ENCODE data around the gene C1QTNF6.
"Not testable (repeated sequence)": the region's sequence is repeated elsewhere in the genome, so short reads cannot be mapped to it uniquely, and the experiment has no call there.

Gene C1QTNF6

GRCh38 chr22:37187891-37188761, at the start of gene C1QTNF6:
Gene C1QTNF6 (minus strand): TSS chr22:37188247. CDS start chr22:37188213, 34 bp downstream.
- peak; percentile 66 for DNase-seq (ENCODE audit: low read depth, low spot score)
- H3K9me3 ChIP-seq (ENCODE audit: insufficient read depth, low read length) = peaks cover 7% of the 10 kb centered on the region; the same call in 1 of the 2 replicates
- H3K36me3 ChIP-seq (ENCODE audit: insufficient read depth, insufficient read length, low read length) = peaks cover 8% of the 10 kb centered on the region
- TF ChIP-seq ZNF274 (IDR thresholded peaks at IDR 0.05; ENCODE audit: low read depth, low read length) (no peak), YY1 (IDR thresholded peaks at IDR 0.05; ENCODE audit: insufficient read depth, insufficient read length) (no peak), SUZ12 (IDR thresholded peaks at IDR 0.05; ENCODE audit: extremely low read depth, insufficient read depth, insufficient read length) (no peak)
- H3K4me3 ChIP-seq (ENCODE audit: insufficient read length, low read depth) = peak within 1 kb of the TSS; percentile 62
- H3K27me3 ChIP-seq (ENCODE audit: insufficient read depth, insufficient read length) = no peaks in the 10 kb centered on the region
- peak within 1 kb of the TSS; percentile 78 for H3K9ac ChIP-seq (ENCODE audit: insufficient read length, low read depth)
- peaks cover 6% of the 10 kb centered on the region for H3K4me1 ChIP-seq (ENCODE audit: insufficient read depth, insufficient read length)

DNA sequence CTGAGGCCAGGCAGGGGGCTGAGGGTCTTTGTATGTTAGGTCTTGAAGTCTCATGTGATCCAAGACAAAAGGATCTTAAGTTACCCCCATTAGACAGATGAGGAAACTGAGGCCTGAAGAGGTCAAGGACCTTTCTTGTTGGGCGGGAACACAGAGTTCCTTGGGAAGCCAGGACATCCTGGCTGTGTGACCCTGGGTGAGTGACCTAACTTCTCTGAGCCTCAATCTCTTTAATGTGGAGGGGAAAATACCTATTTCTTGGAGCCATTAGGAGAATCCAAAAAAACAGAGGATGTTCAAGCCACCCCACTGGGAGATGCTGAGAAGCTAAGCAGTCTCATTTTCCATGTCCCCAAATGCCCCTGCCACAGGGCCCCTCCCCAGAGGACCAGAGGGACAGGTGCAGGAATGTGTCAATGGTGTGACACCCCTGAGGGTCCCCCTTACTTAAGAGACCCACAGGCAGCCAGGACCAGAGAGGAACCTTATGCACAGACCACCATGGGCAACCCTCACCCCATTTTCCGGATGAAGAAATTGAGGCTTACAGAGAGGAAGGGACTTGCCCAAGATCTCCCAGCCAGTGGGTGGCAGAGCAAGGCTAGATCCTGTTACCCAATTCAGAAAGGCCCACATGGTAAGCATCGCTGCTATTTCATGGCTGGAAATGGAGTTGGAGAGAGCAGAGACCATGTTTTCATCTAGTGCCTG, 48.0 kb upstream of the C1QTNF6 start:
- Histone ChIP-seq H3K9me3 (ENCODE audit: insufficient read depth, low read length) (no peaks in the 10 kb centered on the region), H3K27me3 (ENCODE audit: insufficient read depth, insufficient read length) (no peaks in the 10 kb centered on the region), H3K4me3 (ENCODE audit: insufficient read length, low read depth) (no peak overlapping the region), H3K36me3 (ENCODE audit: insufficient read depth, insufficient read length, low read length) (peaks cover 1% of the 10 kb centered on the region), H3K4me1 (ENCODE audit: insufficient read depth, insufficient read length) (peaks cover 4% of the 10 kb centered on the region), H3K9ac (ENCODE audit: insufficient read length, low read depth) (no peak overlapping the region)
- no peak for DNase-seq (ENCODE audit: low read depth, low spot score)
- TF ChIP-seq SUZ12 (IDR thresholded peaks at IDR 0.05; ENCODE audit: extremely low read depth, insufficient read depth, insufficient read length) (no peak), YY1 (IDR thresholded peaks at IDR 0.05; ENCODE audit: insufficient read depth, insufficient read length) (no peak), ZNF274 (IDR thresholded peaks at IDR 0.05; ENCODE audit: low read depth, low read length) (no peak)

- TF ChIP-seq YY1 (IDR thresholded peaks at IDR 0.05; ENCODE audit: insufficient read depth, insufficient read length) (no peak), SUZ12 (IDR thresholded peaks at IDR 0.05; ENCODE audit: extremely low read depth, insufficient read depth, insufficient read length) (no peak), ZNF274 (IDR thresholded peaks at IDR 0.05; ENCODE audit: low read depth, low read length) (no peak)
- Histone ChIP-seq H3K9me3 (ENCODE audit: insufficient read depth, low read length) (no peaks in the 10 kb centered on the region), H3K9ac (ENCODE audit: insufficient read length, low read depth) (no peak overlapping the region), H3K36me3 (ENCODE audit: insufficient read depth, insufficient read length, low read length) (peaks cover 4% of the 10 kb centered on the region), H3K4me1 (ENCODE audit: insufficient read depth, insufficient read length) (peaks cover 4% of the 10 kb centered on the region), H3K4me3 (ENCODE audit: insufficient read length, low read depth) (no peak overlapping the region), H3K27me3 (ENCODE audit: insufficient read depth, insufficient read length) (no peaks in the 10 kb centered on the region)
- no peak for DNase-seq (ENCODE audit: low read depth, low spot score)
Observed at GRCh38 chr22:37234736-37235711, 47.0 kb upstream of the C1QTNF6 start.

DNA sequence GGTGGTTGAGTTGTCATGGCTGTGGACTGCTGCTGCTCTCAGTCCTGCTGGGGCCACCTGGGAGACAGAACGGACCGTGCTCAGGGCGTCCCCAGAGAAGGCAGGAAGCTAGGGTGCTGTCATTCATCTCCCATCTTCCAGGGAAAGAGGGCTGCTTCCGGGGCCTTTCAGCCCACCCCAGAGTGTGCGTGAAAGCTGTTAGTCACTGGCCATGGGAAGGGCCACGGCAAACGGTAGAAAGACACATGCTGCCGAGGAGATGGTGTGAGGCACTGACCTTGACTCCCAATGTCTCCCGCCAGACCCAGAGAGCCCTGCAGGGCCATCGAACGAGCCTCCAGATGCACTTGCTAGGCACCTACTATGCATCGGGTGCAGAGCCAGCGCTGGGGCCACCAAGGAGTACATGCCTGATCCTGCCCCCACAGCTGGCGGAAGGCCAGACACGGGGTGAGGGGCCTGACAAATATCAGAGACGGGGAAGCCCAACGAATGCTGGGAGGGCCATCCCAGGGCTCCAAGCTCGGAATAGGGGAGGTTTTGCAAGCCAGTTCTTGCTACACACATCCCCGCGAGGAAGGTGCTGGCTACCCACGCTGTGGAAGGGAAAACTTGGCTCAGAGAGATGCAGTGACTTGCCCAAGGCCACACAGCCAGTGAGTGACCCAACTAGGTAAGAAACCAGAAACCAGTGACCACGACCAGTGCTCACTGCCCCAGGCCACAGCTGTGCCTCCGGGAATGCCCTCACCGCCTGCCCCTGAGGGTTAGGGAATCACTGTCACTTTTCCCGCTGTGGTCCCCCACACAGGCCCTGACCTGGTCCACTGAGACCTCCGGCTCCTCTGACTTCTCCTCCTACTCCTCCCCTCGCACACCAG, 45.9 kb upstream of the C1QTNF6 start:
- H3K27me3 ChIP-seq (ENCODE audit: insufficient read depth, insufficient read length) = no peaks in the 10 kb centered on the region
- DNase-seq (ENCODE audit: low read depth, low spot score) = no peak
- H3K4me3 ChIP-seq (ENCODE audit: insufficient read length, low read depth) = no peak overlapping the region
- H3K9me3 ChIP-seq (ENCODE audit: insufficient read depth, low read length) = no peaks in the 10 kb centered on the region
- H3K4me1 ChIP-seq (ENCODE audit: insufficient read depth, insufficient read length) = peaks cover 7% of the 10 kb centered on the region
- H3K36me3 ChIP-seq (ENCODE audit: insufficient read depth, insufficient read length, low read length) = peaks cover 4% of the 10 kb centered on the region
- H3K9ac ChIP-seq (ENCODE audit: insufficient read length, low read depth) = no peak overlapping the region
- no peak for TF ChIP-seq ZNF274 (IDR thresholded peaks at IDR 0.05; ENCODE audit: low read depth, low read length)
- TF ChIP-seq YY1 (IDR thresholded peaks at IDR 0.05; ENCODE audit: insufficient read depth, insufficient read length) = no peak
- TF ChIP-seq SUZ12 (IDR thresholded peaks at IDR 0.05; ENCODE audit: extremely low read depth, insufficient read depth, insufficient read length) = no peak

DNA sequence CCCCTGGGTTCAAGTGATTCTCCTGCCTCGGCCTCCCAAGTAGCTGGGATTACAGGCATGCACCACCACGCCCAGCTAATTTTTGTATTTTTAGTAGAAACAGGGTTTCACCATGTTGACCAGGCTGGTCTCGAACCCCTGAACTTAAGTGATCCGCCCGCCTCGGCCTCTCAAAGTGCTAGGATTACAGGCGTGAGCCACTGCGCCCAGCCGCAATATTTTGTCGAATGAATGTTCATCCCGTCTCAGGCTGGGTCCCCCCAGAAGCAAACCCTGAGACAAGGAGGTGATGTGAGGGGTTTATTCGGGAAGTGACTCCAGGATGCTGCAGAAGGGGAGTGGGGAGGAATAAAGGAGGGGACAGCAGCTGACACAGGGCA, 45.3 kb upstream of the C1QTNF6 start:
- not testable (repeated sequence) for H3K36me3 ChIP-seq (ENCODE audit: insufficient read depth, insufficient read length, low read length); H3K9me3 ChIP-seq (ENCODE audit: insufficient read depth, low read length); H3K27me3 ChIP-seq (ENCODE audit: insufficient read depth, insufficient read length); H3K9ac ChIP-seq (ENCODE audit: insufficient read length, low read depth); H3K4me3 ChIP-seq (ENCODE audit: insufficient read length, low read depth); DNase-seq (ENCODE audit: low read depth, low spot score)
- H3K4me1 ChIP-seq (ENCODE audit: insufficient read depth, insufficient read length) = peaks cover 10% of the 10 kb centered on the region
